ENCODE results near the gene CNST. TPM values are rescaled to one million over a fixed set of nuclear protein-coding genes. Genes with fewer than 3 reads are reported as not detected.

CNST gene
- total and polyA plus RNA-seq, 2 of the 13 experiments (the other 11 are each of a cell fraction or from before 2014, with no cell fraction given): 6.3 to 12.4 TPM

GRCh38 chr1:246583448-246584185 is 17.4 kb downstream of the CNST start (continued):
- TF ChIP-seq PHB2 (IDR thresholded peaks at IDR 0.05; ENCODE audit: partially characterized antibody) (no peak), TOE1 (CRISPR knock-in tag; IDR thresholded peaks at IDR 0.05) (no peak), ZNF510 (CRISPR knock-in tag; IDR thresholded peaks at IDR 0.05; ENCODE audit: low read depth) (no peak), SMARCC2 (IDR thresholded peaks at IDR 0.05) (0 out of 2 replicates have a peak, but pooled peaks have one; percentile 4), ZNF143 (CRISPR knock-in tag; IDR thresholded peaks at IDR 0.05) (no peak), ZBTB7A (CRISPR knock-in tag; IDR thresholded peaks at IDR 0.05) (no peak), HCFC1 (IDR thresholded peaks at IDR 0.05; ENCODE audit: low read depth, low read length) (no peak), FOXK1 (CRISPR knock-in tag; IDR thresholded peaks at IDR 0.05; ENCODE audit: borderline replicate concordance, low read depth) (peak; percentile 68; the same call in 1 of the 2 replicates), YY1 (IDR thresholded peaks at IDR 0.05; ENCODE audit: insufficient read depth, insufficient replicate concordance, low read depth, low read length) (no peak), ZBTB7B (CRISPR knock-in tag; IDR thresholded peaks at IDR 0.05) (peak; percentile 44; the same call in 1 of the 2 replicates), HIC2 (CRISPR knock-in tag; IDR thresholded peaks at IDR 0.05; ENCODE audit: low read depth) (no peak), ZNF713 (CRISPR knock-in tag; IDR thresholded peaks at IDR 0.05) (no peak), ZSCAN31 (CRISPR knock-in tag; IDR thresholded peaks at IDR 0.05; ENCODE audit: low read depth) (no peak; the same call in 1 of the 2 replicates), TMF1 (CRISPR knock-in tag; IDR thresholded peaks at IDR 0.05; ENCODE audit: low read depth) (no peak), DNMT3B (CRISPR knock-in tag; conservative IDR thresholded peaks at IDR 0.05) (peak; percentile 75; the same call in 1 of the 2 replicates), TAF1 (CRISPR knock-in tag; IDR thresholded peaks at IDR 0.05) (no peak), ZNF775 (CRISPR knock-in tag; IDR thresholded peaks at IDR 0.05; ENCODE audit: borderline replicate concordance) (no peak), PBX3 (CRISPR knock-in tag; IDR thresholded peaks at IDR 0.05; ENCODE audit: borderline replicate concordance) (no peak), ZNF496 (CRISPR knock-in tag; IDR thresholded peaks at IDR 0.05; ENCODE audit: insufficient replicate concordance) (no peak), FOXM1 (CRISPR knock-in tag; IDR thresholded peaks at IDR 0.05) (no peak), SRSF4 (IDR thresholded peaks at IDR 0.05; ENCODE audit: low read depth, low read length, poor library complexity, severe bottlenecking) (no peak), CHCHD3 (CRISPR knock-in tag; IDR thresholded peaks at IDR 0.05) (no peak), MIER2 (CRISPR knock-in tag; IDR thresholded peaks at IDR 0.05) (peak; percentile 80), ARNTL (CRISPR knock-in tag; IDR thresholded peaks at IDR 0.05) (peak; percentile 67; the same call in 1 of the 2 replicates), ZNF383 (CRISPR knock-in tag; IDR thresholded peaks at IDR 0.05; ENCODE audit: borderline replicate concordance) (no peak), ZNF256 (CRISPR knock-in tag; conservative IDR thresholded peaks at IDR 0.05) (no peak), MYC (CRISPR knock-in tag; IDR thresholded peaks at IDR 0.05; ENCODE audit: borderline replicate concordance) (0 out of 2 replicates have a peak, but pooled peaks have one; percentile 12), RBAK (CRISPR knock-in tag; IDR thresholded peaks at IDR 0.05) (no peak), ZNF124 (CRISPR knock-in tag; IDR thresholded peaks at IDR 0.05) (no peak), CBX1 (IDR thresholded peaks at IDR 0.05; ENCODE audit: low read depth) (no peak), SALL1 (CRISPR knock-in tag; IDR thresholded peaks at IDR 0.05) (peak; percentile 75)

Measured in HepG2 (cell line).